Measurements from ENCODE around the gene ABHD2.

- no peak for TF ChIP-seq PKNOX1 (IDR thresholded peaks at IDR 0.05)
- no peak for TF ChIP-seq FOXA1 (IDR thresholded peaks at IDR 0.05)
- no peak for TF ChIP-seq SUZ12 (IDR thresholded peaks at IDR 0.05)
- TF ChIP-seq HDGF (IDR thresholded peaks at IDR 0.05; ENCODE audit: borderline replicate concordance): no peak
- TF ChIP-seq FOXK2 (IDR thresholded peaks at IDR 0.05): no peak
- no peak for TF ChIP-seq L3MBTL2 (conservative IDR thresholded peaks at IDR 0.05)
Observed at GRCh38 chr15:89196241-89196640, 108.0 kb downstream of the ABHD2 start.
